Activated CD4-positive, alpha-beta T cell treated with anti-CD3 and anti-CD28 coated beads for 4 hours (primary cell): ENCODE data around the gene ITPR1.
A peak's percentile ranks its signal among the peaks of the same experiment; 100 is the strongest.

Experiments
- DNase-seq, 2 donors: peaks; one replicate each; pipeline ENCODE4 v3.0.0-alpha.2; 2020

The ITPR1 gene

GRCh38 chr3:4819746-4820145, 326.6 kb downstream of the ITPR1 start:
- DNase-seq = no peak

GRCh38 chr3:4820296-4821121, 327.4 kb downstream of the ITPR1 start:
- DNase-seq = peak in 1 of 2 donors; percentile 27

GRCh38 chr3:4821338-4821737, 328.2 kb downstream of the ITPR1 start:
- peak; percentile 53 to 62 for DNase-seq

GRCh38 chr3:4821975-4822374, 328.8 kb downstream of the ITPR1 start:
- DNase-seq = peak; percentile 69 to 78

GRCh38 chr3:4822568-4822967, 329.4 kb downstream of the ITPR1 start:
- no peak for DNase-seq

- no peak for DNase-seq
Observed at GRCh38 chr3:4823385-4823784, 330.2 kb downstream of the ITPR1 start.

GRCh38 chr3:4823986-4824925, 331.1 kb downstream of the ITPR1 start:
- no peak for DNase-seq

GRCh38 chr3:4824926-4825325, 331.8 kb downstream of the ITPR1 start:
- DNase-seq = no peak

GRCh38 chr3:4825436-4826236, 332.5 kb downstream of the ITPR1 start:
- DNase-seq = peak; percentile 24 to 31

GRCh38 chr3:4826237-4827100, 333.3 kb downstream of the ITPR1 start:
- DNase-seq = no peak

- DNase-seq = no peak
Observed at GRCh38 chr3:4827767-4828166, 334.6 kb downstream of the ITPR1 start.

- DNase-seq = no peak
Observed at GRCh38 chr3:4828279-4829030, 335.3 kb downstream of the ITPR1 start.

- no peak for DNase-seq
Observed at GRCh38 chr3:4829031-4829394, 335.9 kb downstream of the ITPR1 start.

- no peak for DNase-seq
Observed at GRCh38 chr3:4830586-4830914, 337.4 kb downstream of the ITPR1 start.

- peak in 1 of 2 donors; percentile 49 for DNase-seq
Observed at GRCh38 chr3:4831580-4831950, 338.4 kb downstream of the ITPR1 start.

- no peak for DNase-seq
Observed at GRCh38 chr3:4833471-4833870, 340.3 kb downstream of the ITPR1 start.

GRCh38 chr3:4834403-4834866, 341.3 kb downstream of the ITPR1 start:
- DNase-seq = peak; percentile 69 to 70

GRCh38 chr3:4835616-4836043, 342.5 kb downstream of the ITPR1 start:
- peak in 1 of 2 donors; percentile 26 for DNase-seq

GRCh38 chr3:4836516-4836915, 343.4 kb downstream of the ITPR1 start:
- no peak for DNase-seq

- DNase-seq = no peak
Observed at GRCh38 chr3:4837374-4837930, 344.3 kb downstream of the ITPR1 start.

- no peak for DNase-seq
Observed at GRCh38 chr3:4838621-4839022, 345.5 kb downstream of the ITPR1 start.
